T1000 (cell line): ENCODE data around the gene LYPD4.

Source experiments
- DNase-seq: peaks from one replicate; lab custom pipeline; 2025; ENCODE audit warnings: mixed read lengths; lab: John Stamatoyannopoulos, UW

LYPD4 gene

DNA sequence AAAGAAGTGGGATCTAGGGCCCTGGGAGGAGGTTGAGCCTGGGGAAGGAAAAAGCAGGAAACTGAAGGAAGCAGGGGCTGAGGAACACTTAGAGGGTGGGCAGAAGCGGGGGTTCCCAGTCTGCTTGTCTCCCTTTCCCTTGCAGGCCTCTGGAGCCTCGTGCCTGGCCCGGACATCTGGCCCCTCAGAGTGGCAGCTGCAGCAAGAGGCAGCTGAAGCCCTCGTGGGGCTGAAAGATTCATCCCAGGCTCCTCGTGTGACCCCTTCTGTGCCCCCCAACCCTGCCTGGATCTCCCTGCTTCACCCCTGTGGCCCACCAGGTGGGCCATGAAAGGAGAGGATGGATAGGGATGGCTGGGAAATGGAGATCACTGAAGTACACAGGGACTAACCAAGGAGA is 5.9 kb upstream of the LYPD4 start:
- DNase-seq, result no peak

DNA sequence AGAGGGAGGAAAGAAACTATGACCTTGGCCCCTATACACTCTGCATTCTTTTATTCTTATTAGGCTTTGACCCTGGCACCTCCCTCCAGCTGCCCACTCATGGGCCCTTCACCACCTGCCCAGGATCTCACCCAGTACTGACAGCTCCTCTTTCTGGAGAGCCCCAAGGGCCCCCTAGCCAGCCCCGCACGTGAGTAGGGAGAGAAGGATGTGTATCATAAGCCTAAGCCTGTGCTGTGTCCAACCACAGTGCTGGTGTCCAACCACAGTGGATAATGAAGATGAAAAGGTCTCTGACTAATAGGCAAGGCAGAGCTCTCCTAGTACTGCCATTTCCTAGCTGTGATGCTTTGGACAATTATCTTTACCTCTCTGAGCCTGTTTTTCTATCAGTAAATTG is 4.6 kb upstream of the LYPD4 start:
- DNase-seq, result no peak

DNA sequence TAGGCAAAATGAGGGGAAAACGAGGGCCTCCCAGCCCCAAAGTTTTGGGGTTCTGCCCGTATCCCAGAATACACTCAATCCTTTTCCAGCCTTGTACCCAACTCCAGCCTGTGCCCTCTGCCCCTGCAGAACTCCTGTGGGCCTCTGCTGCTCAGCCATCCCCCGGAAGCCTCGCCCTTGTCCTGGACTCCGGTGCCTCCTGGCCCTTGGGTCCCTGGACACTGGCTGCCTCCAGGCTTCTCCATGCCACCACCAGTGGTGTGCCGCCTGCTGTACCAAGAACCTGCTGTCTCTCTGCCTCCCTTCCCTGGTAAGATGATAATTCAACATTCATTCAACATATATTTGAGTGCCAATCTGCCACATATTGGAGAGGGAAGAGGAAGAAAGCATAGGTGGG is 4.2 kb upstream of the LYPD4 start:
- DNase-seq, result no peak

DNA sequence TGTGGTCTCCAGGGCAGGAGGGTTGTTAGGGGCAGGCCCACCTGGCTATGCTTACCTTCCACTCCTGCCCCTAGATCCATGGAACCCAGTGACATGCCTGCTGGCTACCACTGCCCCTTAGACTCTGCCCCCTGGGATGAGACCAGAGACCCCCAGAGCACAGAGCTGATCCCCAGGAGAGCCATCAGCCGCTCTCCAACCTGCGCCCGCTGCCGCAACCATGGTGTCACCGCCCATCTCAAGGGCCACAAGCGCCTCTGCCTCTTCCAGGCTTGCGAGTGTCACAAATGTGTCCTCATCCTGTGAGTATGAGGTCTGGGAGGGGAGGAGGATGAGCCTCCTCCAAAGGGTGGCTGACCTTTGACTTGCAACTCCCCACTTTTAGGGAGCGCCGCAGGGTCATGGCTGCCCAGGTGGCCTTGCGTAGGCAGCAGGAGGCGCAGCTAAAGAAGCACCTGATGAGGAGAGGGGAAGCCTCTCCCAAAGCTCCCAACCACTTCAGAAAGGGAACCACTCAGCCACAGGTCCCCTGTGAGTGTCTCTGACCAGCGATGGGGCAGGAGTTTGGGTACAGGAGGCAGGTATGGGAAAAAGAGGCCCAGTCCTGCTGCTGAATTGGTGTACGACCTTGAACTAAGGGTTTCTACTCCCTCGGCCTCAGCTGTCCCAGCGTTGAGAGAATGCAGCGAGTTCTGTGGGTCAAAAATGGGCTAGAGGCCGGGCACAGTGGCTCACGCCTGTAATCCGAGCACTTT is 3.0 kb upstream of the LYPD4 start:
- DNase-seq, result no peak

DNA sequence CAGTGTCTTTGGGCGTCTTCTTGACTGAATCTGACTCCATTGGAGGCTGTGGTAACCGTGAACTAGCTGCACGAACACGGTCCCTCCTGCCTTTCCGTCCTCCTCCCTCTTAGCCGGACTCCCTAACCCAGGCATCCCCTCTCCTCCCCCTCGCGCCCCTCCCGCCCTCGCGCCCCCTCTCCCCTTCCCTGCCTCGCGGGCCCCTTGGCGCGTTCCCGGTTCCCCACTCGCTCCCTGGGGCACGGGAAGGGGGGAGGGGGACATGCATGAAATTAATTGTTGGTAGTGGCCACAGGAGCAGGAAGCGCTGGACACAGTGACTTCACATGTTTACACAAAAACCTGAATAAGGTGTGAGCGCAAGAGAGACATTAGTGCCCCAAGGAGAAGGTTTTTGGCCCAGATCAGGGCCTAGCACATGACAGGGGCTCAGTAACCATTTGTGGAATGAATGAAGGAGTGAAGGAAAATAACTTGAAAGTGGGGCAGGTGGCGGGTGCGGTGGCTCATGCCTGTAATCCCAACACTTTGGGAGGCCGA is 638 bp upstream of the LYPD4 start:
- DNase-seq, result no peak

DNA sequence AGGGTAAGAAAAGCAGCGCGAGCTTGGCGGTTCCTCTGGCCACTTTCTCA is 343 bp upstream of the LYPD4 start, which contains the start of gene DMRTC2:
Gene DMRTC2, plus strand, starts transcription at position 42 of the 50 bp plus-strand sequence. CDS start 2,387 bp downstream, outside the sequence.
- no peak for DNase-seq

DNA sequence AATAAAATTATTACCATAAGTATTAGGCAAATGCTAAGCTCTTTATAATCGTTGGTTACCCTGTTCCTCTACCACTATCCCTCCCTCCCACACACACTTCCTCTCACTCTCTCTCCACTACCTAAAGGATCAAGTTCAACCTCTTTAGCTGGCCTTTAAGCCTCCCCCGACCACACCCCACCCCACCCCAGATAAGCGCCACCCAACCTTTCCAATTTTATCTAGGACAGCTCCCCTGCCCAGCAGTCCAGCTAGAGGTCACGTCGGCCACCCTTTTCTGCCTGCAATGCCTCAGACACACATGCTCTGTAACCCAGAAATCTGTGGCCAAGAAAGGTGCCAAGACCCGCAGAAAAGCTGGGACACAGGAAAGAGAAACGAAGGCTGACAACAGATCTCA is 1.1 kb downstream of the LYPD4 start:
- DNase-seq, result no peak

DNA sequence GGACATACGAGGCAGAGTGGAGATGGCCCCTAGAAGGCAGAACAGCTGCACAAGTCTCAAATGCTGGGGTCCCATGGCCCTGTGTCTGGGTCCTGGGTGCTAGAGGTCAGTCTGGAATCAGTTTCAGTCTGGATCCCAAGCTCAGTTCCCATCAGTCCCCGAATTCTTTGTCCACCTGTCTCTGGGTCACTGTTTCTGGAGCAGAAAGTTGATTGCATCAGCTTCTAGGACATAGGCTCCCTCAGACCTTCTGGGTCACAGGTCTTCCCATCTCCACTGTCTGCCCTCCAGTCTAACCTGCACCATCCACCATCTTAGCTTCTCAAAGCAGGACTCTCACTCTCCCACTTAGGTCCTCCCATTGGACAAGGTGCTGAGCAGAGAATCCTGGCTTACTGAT is 5.3 kb downstream of the LYPD4 start:
- no peak for DNase-seq

DNA sequence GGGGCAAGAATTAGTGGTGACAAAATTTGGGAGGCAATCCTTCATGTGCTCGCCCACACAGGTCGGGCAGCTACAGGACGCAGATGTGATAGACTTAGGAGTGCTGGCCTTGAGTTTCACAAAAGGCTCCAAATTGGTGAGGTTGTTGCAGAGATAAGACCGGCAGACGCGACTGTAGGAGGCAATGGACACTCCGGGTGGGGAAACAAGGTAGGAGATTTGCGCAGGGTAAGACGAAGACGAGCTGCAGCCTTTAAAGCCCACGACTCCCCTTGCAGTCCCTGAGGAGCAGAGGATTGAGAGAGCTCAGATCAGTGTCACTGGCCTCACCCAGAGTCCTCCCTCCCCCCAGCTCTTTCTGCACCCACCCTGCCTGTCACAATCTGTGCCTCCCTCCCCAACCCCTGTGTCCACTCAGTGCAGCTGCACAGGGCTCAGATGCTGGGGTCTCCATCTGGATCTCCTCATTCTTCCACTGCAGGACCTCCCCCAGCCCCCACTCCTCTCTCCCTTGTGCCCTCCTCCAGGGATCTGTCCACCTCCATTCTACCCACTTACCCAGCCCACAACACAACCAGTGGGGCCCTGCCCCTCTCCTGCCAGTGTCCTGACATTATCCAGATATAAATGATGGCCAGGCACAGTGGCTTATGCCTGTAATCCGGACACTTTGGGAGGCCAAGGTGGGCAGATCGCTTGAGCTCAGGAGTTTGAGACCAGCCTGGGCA is 6.3 kb downstream of the LYPD4 start:
- DNase-seq, result no peak

DNA sequence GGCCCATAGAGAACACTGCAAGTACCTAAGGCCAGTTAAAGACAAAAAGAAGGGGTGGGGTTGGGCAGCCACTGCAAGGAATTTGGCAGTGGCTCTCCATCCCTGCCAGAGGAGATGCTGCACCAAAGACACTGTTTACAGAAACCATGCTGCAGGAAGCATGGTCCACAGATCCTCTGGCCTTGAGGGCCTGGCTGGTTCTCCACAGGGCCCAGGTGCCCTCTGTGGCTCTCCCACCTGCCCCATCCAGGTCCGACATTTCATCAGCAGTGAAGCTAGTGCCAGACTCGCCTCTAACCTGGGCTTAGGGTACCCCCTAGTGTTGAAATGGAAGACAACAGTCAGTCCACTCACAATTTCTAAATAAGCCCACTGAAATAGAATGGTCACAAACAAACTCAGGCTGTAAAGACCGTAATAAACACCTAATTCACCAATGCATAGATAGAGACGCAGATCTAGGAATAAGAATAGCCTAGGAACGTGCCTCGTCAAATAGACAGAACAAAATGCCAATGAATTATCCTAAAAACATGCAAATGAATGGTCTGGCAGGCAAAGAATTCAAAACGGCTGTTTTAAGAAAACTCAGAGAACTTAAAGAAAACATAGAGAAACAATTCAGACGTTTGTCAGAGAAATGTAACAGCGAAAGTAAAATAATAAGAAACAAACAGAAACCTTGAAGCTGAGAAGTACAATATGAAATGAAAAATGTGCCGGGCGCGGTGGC is 23.3 kb downstream of the LYPD4 start:
- DNase-seq, result no peak

DNA sequence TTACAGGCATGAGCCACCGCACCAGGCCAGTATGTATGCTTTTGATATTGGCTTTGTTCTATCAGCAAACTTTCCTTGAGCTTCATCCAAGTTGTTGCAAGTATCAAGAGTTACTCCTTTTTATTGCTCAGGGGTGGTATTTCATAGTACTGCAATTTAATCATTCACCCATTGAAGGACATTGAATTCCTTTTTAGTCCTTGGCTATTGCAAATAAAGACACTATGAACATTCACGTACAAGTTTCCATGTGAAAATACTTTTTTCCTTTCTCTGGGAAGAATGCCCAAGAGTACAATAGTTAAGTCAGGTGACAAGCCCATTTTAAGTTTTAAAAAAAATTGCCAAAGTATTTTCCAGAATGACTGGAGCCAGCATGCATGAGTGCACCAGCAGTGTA is 27.7 kb downstream of the LYPD4 start:
- no peak for DNase-seq

DNA sequence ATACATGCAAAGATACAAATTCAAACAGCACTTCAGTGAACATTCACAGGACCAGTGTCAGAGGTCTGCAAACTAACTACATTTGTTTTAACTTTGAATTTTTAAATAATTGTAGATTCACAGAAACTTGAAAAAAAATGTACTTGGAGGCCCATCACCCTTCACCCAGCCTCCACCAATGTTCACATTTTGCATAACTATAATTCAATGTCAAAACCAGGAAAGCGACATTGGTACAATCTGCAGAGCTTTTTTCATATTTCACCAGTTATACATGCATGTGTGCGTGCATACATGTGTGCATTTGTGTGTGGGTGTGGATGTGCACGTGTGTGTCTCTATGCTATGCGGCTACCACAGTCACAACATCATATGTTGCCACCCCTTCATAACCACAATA is 29.2 kb downstream of the LYPD4 start:
- DNase-seq, result no peak

DNA sequence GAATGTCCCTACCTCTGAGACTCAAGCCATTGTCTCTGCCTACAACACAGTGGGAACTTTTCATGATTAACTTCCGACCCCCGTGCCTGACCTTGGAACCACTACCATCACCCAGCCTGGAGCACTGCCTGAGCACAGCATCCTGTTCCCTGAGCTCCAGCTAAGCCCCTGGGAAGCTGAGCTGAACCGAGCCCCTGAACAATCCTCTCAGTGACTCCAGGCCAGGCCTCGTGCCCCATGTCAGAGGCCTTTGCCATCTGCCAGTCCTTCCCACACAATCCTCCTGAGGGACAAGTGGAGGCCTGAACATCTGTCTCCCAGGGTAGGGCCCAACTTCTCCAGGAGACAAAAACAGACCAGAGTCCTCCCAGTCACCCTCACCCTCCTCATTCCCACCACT is 30.6 kb downstream of the LYPD4 start:
- DNase-seq, result no peak

DNA sequence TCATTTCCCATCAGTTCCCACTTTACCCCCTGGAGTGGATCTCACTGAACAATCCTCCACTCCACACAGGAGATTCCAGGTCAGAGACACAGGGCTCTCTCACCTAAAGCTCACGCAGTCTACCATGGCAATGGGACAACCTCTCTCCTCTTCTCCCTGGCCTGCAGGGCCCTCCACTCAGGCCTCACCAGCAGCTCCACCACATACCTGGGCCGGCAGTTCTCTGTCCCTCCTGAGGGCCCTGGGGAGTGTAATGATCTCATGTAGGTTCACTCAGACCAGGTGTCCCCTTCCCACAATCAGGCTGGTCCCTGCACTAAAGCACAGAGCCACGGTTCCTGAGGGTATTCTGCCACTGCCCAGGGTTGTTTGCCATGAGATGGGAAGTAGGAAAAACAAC is 32.5 kb downstream of the LYPD4 start:
- DNase-seq, result no peak

DNA sequence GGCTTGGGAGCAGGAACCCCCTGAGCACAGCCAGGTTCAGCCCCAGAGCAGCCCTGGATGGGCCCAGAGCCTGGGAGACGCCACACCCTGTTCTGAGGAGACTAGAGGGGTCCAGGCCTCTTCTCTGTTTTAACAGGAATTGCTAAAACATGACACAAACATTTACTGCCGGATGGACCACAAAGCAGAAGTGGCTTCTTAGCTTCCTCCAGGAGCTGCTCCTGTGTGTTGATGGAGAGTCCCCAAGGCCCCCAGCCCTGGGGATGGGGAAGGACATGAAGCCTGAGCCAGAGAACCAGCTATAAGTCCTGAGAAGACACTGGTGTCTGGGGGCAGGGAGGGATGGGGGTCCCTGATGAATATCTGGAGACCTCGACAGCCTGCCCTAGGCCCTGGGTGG is 33.4 kb downstream of the LYPD4 start:
- no peak for DNase-seq

DNA sequence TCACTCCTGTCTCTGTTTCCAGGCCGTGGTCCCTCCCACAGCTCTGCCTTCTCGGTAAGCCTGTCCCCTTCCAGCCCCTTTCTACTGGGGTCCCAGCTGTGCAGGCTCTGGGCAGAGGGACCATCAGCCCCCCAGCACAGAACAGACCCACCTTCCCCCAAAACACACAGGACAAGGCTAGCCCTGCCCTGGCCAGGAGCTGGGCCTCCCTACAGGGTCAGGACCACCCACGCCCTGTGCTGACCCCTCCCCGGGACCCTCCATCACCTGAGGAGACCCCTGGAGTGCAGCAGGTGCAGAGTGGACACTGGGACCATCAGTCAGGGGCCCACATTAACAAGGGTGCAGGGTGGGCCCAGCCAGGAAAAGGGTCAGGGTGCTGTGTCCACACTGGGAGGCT is 34.2 kb downstream of the LYPD4 start:
- no peak for DNase-seq

DNA sequence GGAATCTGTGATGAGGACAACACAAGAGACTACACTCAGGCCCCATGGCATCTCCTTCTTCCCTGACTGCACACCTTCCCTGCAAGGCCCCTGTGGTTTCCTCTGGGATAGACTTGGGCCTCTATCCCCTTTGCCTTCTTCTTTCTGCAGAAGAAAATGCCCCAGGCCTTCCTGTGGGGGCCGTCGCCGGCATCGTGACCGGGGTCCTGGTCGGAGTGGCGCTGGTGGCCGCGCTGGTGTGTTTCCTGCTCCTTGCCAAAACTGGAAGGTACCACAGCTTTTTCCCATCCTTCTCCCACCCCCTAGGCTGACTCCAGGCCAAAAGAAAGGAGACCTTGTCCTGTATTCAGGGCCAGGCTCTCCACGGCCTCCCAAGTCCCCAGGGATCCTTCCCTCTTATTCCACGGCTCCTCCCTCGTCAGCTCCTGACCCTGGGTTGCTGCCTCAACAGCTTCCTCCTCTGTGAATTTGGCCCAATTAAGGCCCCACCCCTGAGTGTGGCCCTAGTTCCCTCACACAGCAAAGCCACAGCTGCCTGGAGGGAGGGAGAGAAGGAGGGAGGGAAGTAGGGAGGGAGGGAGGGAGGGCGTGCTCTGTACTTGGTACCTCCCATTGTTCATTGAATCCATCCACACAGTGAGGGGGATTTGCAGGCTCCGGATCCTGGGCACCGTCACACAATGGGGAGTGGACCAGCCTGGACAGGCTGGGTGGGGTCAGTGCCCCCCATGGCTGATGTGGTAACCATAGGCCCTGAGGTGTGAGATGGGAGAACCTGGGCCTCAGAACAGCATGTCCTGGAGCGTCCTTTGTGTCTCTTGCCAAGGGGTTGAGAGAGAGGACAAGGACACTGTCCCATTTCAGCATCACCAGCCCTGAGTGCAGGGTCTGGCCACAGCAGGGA is 35.6 kb downstream of the LYPD4 start:
- no peak for DNase-seq

DNA sequence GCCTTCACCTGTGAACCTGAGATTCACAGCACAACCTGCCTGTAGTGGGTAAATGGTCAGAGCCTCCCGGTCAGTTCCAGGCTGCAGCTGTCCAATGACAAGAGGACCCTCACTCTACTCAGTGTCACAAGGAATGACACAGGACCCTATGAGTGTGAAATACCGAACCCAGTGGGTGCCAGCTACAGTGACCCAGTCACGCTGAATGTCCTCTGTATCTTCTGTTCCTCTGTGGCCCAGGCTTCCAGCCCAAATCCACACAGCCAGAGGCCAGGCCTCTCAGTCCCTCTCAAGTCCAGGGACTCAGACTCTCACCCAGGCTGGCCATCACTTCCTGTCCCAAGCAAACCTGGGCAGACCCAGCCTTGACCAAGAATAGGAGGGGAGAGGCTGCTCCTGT is 37.3 kb downstream of the LYPD4 start:
- DNase-seq, result no peak

DNA sequence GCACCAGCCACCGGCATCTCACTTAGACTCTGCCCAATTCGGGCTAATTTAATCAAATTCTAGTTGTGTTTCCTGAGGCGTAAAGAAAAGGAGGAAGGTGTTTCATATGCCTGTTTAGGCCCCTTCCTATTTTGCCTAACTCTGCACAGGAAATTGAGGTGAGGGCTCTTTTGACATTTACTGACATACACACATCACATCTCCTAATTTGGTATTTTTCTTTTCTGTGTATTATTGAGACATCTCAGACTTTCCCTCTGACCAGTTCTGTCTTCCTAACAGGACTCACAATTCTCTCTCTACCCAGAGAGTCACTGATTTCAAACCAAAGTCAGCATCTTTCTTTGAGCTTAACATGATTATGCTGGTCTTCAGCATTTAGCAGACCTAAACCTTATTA is 40.1 kb downstream of the LYPD4 start:
- DNase-seq, result no peak

DNA sequence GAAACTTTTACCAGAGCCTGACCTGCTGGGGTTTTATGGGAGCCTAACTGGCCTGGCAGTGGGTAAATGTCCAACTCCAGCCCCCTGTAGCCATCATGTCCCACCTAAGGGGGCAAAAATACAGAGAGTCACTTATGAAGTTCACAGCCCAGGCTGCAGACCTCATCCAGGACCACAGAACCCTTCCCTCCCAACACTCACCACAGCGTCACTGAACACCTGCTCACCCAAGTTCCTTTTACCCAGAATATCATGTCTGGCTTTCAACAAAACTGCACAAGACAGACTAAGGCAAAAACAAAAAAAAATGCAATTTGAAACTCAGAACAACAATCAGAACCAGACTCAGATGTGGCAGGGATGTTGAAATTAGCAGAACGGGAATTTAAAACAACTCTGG is 41.7 kb downstream of the LYPD4 start:
- no peak for DNase-seq

DNA sequence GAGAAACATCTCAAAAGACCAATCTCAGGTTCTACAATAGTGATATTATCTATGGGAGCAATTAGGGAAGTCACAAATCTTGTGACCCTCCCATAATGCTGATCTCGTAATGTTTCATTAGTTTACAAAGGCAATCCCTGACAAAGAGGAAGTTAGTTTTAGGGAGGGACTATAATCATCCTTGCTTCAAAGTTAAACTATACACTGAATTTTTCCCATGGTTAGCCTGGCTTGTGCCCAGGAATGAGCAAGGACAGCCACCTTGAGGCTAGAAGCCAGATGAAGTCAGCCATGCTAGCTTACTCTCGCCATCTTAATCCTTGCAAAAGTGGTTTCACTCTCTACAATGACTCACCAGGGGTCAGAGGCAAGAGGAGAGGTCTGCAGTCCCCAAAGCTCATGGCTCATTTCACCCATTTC is 42.7 kb downstream of the LYPD4 start:
- DNase-seq, result no peak

DNA sequence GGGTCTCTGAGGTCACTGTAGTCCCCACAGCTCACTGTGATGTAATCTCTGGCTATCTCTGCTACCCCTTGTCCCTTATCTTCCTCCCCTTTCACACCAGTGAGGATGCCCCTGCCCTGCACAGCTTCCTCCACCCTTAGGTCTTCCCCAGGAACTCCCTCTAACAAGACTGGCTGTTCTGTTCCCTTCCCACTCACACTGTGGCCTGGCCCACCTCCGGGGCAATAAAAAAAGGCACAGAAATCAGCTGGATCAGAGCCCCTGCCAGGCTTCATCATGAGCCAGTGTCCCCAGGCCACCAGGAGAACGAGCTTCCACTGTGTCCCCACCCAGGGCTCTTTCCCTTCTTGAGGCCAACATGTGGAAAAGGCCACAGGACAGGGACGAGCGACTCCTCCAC is 43.5 kb downstream of the LYPD4 start:
- no peak for DNase-seq
